ENCODE results near the gene MC1R.

MC1R gene

GRCh38 chr16:89936508-89936907 lies 17.8 kb downstream of the MC1R start:
- no peak for DNase-seq

- no peak for DNase-seq
These were observed 18.3 kb downstream of the MC1R start for GRCh38 chr16:89936981-89937380.

- DNase-seq: no peak
These were observed 19.7 kb downstream of the MC1R start for GRCh38 chr16:89938175-89938885.

GRCh38 chr16:89944773-89945172 lies 26.1 kb downstream of the MC1R start:
- DNase-seq: no peak

- DNase-seq: peak; percentile 21
These were observed 27.0 kb downstream of the MC1R start for GRCh38 chr16:89945654-89946053.

- DNase-seq: no peak
These were observed 27.9 kb downstream of the MC1R start for GRCh38 chr16:89946515-89946914.

GRCh38 chr16:89949121-89949742 lies 30.6 kb downstream of the MC1R start:
- DNase-seq: no peak

GRCh38 chr16:89949756-89950155 lies 31.1 kb downstream of the MC1R start:
- no peak for DNase-seq

- no peak for DNase-seq
These were observed 32.8 kb downstream of the MC1R start for GRCh38 chr16:89951509-89951908.

- no peak for DNase-seq
These were observed 33.4 kb downstream of the MC1R start for GRCh38 chr16:89952049-89952448.

- no peak for DNase-seq
These were observed 33.9 kb downstream of the MC1R start for GRCh38 chr16:89952551-89952950.

GRCh38 chr16:89953671-89954406 lies 35.2 kb downstream of the MC1R start:
- no peak for DNase-seq

- DNase-seq: no peak
These were observed 35.8 kb downstream of the MC1R start for GRCh38 chr16:89954462-89954861.

GRCh38 chr16:89955001-89955685 lies 36.5 kb downstream of the MC1R start:
- no peak for DNase-seq

GRCh38 chr16:89956505-89957215 lies 38.0 kb downstream of the MC1R start:
- no peak for DNase-seq

- no peak for DNase-seq
These were observed 38.6 kb downstream of the MC1R start for GRCh38 chr16:89957216-89957785.

- no peak for DNase-seq
These were observed 39.4 kb downstream of the MC1R start for GRCh38 chr16:89958068-89958467.

- no peak for DNase-seq
These were observed 39.9 kb downstream of the MC1R start for GRCh38 chr16:89958596-89958995.

- no peak for DNase-seq
These were observed 42.3 kb downstream of the MC1R start for GRCh38 chr16:89960966-89961365.

GRCh38 chr16:89961920-89962319 lies 43.3 kb downstream of the MC1R start:
- DNase-seq: no peak

GRCh38 chr16:89962754-89963498 lies 44.3 kb downstream of the MC1R start:
- DNase-seq: no peak

- no peak for DNase-seq
These were observed 45.5 kb downstream of the MC1R start for GRCh38 chr16:89964201-89964600.
